COLO829 (cell line): Measurements from ENCODE around the gene FHIT.
"Not testable (repeated sequence)": the region's sequence is repeated elsewhere in the genome, so short reads cannot be mapped to it uniquely, and the experiment has no call there.

Experiments
- DNase-seq: peaks from one replicate; pipeline ENCODE4 v3.0.0; 2012; ENCODE audit warnings: low spot score

FHIT gene

DNA sequence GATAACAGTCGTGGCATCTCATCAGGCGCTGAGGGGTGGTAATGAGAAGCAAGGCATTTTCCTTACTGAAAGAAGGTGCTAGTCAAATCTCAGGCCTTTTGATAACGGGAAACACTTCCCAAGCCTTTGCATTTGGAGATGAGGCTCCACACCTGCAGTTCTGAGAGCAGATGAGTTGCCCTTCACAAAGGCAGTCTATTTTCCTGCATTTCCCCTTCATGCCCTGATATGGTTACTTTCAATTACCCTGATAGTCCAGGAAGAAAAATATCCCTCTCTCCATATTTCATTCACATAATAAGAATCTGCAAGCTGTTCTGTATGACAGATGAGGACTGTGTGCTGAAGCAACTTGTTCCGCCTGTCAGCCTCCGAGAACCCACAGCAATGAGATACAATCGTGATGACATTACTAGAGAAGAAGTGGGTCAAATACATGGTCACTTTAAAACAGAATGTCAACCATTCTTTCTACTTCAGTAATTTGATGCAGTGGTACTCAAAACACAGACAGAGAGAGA lies 25.0 kb downstream of the FHIT start:
- no peak for DNase-seq

DNA sequence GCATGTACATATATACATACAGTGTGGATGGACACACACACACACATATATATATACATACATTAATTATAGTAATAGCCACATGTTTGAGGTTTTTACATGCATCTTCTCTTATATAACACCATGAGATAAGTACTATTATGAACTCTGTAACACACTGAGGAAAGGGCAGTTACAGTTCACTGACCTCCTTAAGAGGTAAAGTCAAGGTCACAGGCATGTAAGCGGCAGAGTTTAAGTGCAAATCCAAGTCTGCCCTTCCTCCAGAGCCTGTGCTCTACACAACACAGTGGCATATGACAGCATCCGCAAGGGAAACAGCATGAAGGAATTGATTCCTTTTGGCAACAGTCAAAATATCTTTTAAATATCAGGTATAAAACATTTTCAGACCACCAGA lies 26.4 kb downstream of the FHIT start:
- no peak for DNase-seq

DNA sequence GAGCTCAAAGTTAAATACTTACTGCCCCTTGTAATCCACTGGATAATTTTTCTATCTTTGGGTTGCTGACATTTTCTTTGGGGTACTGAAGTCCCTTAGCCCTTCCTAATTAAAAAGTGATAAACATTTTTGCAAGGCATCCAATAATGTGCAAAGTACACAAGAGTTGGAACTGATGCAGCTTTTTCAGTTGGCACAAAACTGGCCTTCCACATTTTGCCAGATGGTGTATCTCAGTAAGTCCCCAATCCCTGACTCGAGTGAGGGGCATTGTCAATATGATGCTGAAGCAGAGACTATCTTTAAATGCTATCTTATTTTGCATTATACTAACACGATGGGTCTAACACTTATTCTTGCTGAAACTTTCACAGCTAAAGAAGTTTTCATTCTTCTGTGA lies 27.8 kb downstream of the FHIT start:
- no peak for DNase-seq

DNA sequence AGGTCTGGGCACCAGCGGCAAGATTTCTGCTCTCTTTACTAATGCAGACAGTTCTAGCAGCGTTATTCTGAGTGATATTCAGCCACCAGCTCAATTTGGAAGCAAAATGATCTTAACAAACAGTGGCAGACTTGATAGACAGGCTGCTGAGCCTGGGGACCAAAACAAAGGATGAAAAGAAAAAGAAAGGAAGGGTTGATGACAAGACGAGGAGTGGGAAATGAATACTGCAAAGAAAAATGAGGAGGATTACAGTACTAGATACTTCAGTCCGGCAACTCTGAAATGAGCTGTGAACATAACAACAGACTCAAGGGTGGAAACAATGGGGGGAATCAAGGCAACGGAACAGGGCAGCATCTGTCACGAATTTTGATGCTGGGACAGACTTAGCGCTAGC lies 28.8 kb downstream of the FHIT start:
- no peak for DNase-seq

DNA sequence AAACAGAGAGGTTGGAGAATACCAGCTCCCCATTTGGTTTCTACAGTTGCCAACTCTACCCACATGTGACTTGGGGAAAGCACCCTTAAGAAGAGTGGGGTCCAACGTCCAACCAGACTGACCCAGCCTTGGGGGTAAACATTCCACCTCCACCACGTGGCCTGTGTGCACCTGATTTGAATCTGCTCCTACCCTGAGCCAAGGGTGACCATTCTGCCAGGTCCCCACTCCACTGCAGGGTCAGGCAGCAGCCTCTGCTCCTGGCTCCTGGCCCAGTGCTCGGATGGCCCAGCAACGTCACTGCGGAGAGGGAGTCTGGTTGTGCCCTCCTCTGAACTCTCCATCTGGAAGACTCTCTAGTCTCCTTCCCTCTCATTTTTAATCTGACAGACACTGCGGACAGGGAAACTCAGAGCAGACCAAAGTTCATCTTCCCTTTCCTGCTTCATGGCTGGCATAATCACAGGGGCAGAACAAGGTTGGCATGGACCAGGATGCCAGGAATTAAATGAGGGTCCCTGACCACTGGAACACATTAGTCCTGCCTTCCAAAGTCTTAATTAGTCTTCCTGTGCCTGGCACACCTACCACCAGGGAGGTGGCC lies 29.4 kb downstream of the FHIT start:
- DNase-seq: no peak

DNA sequence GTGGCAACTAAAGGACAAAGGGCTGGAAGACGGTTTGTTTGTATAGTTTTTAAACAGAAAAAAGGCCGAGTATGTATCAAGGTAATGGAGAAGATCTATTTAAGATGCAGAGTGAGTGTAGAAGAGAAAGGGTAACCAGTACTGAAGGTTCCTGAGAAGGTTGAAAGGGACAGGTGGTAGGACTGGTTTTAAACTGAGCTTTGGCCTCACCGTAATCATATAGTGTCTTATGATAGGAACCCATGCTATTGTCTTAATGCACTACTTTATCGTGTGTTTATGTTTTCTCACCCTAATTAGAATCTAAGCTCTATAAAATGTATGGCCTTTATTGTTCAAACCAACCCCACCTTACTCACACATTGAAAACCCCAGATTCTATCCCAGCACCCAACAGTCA lies 32.7 kb downstream of the FHIT start:
- no peak for DNase-seq

DNA sequence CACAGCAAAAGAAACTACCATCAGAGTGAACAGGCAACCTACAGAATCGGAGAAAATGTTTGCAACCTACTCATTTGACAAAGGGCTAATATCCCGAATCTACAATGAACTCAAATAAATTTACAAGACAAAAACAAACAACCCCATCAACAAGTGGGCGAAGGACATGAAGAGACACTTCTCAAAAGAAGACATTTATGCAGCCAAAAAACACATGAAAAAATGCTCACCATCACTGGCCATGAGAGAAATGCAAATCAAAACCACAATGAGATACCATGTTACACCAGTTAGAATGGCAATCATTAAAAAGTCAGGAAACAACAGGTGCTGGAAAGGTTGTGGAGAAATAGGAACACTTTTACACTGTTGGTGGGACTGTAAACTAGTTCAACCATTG lies 35.1 kb downstream of the FHIT start:
- not testable (repeated sequence) for DNase-seq

DNA sequence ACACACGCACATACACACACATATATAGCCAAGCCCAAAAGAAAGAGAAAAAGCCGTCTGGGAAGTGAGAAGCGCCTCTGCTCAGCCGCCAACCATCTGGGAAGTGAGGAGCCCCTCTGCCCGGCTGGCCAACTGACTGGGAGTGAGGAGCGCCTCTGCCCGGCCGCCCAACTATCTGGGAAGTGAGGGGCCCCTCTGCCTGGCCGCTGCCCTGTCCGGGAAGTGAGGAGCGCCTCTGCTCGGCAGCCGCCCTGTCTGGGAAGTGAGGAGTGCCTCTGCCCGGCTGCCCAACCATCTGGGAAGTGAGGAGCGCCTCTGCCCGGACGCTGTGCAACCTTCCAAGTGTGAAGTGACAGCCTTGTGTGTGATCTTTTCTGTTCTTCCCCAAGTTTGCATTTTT lies 49.2 kb downstream of the FHIT start:
- no peak for DNase-seq

DNA sequence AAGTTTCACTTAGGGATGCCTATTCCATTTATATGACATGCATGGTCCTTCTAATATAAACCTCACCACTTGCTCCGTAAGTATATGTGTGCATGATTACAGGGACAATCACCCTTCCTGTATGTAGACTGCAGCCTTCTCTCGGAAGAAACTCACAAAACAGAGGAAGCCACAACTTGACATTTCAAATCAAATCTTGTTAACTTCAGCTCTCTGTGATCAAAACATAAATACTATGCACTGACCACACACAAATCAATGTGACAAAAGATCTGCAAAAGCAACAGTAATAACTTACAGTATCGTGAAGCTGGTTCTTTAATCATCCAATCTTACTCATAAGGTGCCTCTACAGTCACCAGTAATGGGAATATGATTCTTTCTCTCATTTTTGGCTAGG lies 50.2 kb downstream of the FHIT start:
- DNase-seq: no peak

DNA sequence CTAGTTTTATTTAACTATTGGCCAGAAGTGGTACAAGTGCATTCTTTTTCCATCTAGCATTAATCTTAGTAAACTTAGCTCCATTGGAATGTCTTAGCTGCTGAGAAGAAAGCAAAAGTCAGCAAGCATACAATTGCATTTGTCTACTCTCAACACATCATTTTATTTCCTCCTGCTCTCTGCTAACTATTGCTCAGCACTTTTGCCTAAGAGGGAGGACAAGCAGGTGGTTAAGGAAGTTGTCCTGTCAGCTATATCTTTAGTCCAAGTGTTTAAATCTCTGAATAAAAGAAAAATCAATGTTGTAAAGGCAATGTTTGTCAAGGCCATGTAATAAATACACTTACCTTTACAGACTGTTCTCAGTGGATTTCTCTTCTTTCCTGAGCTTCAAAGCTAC lies 51.0 kb downstream of the FHIT start:
- DNase-seq: no peak

DNA sequence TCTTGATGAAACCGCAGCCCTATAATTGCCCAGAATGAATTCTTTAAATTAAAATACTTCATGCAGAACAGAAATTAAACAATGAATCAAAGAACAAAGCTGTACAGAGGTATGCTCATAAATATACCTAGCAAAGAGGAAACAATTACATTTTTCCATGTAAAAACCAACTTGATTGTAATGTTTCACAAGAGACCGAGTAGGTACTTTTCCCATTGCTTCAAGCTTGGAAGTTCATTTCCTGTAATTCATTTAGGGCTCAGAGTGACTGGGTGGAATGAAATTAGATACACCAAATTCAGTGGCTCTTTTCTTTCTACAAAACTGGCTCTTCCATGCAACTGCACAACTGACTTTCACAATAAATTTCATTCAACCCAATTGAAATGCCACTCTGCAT lies 51.4 kb downstream of the FHIT start:
- no peak for DNase-seq

DNA sequence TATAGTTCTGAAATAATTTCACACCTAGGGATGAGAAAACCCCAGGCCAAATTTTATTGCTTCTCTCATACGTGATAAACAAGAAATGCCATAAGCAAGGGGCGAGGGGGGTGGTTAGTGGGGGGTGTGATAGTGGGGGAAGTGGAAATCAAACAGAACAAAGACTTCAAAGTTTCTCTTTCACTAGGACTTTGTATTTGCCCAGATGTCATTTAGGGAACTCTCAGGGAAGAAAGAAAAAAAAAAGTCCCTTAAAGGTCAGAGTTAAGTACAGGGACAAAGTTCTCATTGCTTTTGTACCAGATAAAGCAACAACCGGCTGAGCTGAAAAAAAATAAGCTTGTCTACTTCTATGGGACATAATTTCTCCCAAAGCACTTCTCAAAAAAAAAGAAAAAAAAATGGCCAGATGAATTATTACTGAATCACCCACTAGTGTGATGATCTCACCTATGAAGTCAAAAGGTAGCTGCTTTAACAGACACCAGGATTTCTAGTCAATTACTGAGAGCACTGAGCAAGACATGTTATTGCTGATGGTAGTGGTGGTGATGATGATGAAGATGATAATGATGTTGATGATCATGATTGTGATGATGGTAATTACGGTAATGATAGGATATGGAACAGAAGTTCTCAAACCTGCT lies 56.2 kb downstream of the FHIT start:
- DNase-seq: no peak

DNA sequence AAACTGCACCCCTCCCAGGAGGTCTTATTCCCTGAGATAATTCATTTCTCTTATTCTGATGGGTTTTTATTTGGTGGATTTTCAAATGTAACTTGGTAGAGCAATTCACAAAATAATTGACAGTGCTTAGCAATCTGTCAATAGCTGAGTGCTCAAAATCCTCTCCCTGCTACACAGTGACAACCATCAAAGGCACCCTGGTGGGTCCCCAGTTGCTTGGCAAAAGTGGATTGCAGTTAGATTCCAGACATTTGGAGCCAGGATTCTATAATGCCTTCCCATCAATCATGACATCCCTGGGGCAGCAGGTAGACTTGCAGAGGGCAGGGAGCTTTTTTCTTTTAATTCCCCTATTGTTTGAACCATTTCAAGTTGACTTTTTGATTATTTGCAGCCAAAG lies 59.0 kb downstream of the FHIT start:
- DNase-seq: no peak

DNA sequence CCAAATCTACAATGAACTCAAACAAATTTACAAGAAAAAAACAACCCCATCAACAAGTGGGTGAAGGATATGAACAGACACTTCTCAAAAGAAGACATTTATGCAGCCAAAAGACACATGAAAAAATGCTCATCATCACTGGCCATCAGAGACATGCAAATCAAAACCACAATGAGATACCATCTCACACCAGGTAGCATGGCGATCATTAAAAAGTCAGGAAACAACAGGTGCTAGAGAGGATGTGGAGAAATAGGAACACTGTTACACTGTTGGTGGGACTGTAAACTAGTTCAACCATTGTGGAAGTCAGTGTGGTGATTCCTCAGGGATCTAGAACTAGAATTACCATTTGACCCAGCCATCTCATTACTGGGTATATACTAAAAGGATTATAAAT lies 61.0 kb downstream of the FHIT start:
- not testable (repeated sequence) for DNase-seq

DNA sequence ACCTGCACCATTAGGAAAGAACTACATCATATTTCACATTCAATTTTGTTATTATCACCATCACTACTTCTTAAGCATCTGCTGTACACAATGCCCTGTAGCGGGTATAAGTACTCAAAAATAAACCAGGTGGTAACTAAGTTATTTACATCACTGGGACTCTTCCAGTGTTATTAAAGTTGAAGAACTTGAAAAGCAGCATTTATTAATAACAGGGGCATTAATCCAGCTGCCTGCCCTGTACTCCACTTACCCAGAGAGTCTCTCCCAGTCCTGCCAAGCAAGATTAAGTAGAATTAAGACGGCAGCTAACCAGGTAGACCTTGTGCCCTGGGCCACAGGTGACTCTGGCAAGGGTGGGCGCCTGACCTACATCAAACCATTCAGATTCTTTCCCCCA lies 65.2 kb downstream of the FHIT start:
- DNase-seq: no peak

DNA sequence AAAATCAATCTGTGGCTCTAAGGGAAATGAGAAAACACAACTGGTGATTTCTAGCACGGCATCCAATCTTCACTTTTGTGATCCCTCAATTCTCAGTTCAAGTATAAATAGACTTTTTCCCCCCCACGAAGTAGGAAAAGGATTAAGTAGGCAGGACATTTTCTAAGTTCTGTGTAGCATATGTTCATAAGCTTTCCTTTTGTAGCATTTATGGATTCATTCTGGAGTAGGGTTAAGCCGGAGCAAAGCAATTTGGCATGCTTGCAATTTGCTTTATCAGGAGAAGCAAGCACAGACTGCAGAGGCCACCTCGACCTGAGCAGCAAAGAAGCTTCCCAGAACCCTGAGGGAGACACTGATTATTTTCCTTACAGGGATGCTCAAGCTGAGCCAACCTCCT lies 66.3 kb downstream of the FHIT start:
- DNase-seq: no peak

DNA sequence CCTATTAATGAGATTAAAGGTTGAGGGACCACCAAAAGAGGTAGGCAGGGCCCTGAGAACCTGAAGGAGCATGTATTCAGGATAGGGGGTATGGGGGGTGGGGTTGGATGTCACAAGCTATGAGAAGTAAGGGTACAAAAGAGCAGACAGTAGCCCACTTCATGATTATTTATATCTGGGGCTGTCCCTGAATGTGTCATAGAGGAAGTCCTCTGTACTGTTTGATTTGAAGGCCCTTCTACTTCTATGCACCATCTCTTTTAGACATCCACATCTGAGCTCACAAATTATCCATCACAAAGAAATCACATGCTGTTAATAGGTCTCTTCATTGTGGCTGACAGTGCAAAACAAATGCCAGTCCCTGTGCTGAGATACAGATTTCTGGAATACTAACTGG lies 68.6 kb downstream of the FHIT start:
- DNase-seq: no peak

DNA sequence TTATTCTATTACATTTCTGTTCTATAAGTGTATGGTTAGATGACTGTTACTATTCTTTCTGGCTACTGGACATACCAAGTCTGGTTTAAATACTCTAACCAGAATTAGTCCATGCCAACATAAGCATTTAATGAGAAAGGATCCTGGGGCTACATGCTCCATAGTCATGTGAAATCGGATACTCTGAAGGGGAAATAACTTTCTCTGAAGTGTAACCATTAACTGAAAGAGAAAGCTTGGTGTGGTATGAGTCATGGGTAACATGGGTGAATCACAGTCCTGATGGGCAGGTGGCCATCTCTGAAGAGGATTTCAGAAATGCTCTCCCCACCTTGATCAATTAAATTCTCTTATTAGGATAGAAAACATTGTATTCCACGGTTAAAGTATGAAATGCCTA lies 69.4 kb downstream of the FHIT start:
- peak; percentile 97 for DNase-seq

DNA sequence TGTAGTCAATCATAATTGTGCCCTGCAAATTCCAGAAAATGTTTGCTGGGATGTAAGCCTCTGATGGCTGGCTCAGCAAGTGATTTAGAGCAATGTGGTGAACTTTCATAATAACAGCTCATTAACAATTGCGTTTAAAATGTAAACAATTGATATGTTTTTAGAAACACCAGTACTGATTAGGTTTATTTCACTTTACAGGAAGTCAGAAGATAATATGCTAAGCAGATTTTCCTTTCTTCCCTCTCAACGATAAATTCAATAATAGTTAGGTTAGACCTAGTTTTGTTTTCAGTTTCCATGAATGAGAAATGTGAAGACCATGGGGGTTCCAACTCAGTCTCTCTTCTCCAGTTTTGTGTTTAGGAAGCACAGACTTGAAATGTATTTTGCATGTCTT lies 71.0 kb downstream of the FHIT start:
- DNase-seq: no peak

DNA sequence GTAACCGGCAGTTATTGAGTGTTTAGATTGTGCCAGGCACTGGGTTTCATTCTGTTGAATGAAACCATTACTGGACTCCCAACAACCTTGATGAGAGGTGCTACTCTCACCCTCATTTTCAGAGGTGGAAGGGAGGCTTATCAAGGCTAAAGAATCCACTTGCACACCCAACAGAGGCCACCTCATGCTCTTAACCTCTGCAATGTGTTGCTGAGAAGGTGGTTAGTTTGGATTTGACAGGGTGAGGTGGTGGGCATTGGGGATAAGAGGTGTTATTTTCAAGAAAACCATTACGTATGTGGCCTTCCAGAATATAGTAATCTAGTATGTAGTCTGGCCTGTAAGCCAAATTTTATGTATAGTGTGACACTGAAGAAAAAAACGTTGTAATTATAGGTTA lies 73.1 kb downstream of the FHIT start:
- DNase-seq: no peak

DNA sequence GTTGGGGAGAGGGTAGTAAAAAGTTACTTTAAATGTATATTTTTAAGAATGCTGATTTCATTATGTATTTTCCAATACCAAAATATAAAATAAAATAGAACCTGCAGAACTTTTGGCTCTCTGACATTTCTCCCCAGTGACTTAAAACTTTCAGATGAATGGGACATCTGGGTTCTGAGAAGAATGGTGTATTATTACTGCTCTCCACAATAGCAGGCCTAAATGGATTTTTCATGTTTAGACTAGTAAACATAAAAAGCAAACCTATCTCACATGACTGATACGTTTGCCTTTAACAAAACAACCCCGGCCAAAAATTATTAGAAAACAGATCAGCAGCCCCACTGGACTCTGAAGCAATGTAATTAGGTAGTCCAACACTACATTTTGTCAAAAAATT lies 73.8 kb downstream of the FHIT start:
- no peak for DNase-seq

DNA sequence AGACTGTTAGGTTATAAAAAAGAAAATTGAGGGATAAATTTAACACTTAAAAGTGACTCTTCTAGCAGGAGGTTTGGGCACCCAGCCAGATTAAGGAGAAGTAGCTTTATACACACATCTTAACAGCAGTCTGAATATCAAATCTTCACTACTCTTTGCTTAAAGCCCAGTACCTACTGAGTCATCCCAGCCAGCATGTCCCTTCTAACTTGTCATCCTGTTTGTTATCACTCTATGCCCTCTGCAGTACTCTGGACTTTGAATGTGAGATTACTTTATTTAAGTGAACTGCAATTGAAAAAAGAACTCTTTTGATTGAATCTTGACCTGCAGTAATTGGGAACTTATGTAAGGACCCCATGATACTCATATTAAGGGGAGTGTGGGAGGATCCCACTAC lies 77.6 kb downstream of the FHIT start:
- DNase-seq: no peak

DNA sequence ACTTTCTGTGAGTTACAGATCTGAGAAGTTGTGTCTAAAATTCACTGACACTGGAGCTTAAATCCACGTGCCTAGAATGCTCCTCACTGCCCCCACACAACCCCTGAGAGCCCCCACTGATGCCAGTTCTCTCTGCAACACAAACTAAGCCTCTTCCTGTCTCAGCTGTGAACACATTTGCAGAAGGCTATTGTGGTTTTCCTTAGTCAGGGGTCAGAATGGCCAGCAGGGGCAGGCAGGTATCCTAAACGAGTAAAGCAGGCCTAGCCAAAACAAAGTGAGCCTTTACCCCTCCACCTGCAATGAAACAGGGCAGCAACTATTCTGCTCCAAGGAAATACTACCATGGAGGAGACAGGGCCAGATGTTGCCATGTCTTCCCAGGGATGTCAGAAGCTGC lies 78.6 kb downstream of the FHIT start:
- DNase-seq: no peak

DNA sequence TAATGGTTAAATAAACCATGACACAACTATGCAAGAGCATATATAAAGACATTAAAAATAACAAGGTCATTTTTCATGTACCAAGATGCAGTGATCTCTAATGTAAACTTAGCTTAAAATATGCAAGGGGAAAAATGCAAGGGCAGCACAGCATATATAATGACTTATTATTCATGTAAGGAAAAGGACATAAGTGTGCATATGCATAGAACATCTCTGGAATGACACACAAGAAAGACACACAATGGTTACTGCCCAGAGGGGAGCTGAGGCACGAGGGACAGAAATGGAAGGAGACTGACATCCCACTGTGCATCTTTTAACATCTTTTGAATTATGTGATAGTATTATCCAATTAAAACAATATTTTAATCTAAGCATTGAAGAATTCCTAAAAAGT lies 79.0 kb downstream of the FHIT start:
- DNase-seq: no peak
